Liver (tissue), 9 donors: ENCODE measurements around the gene CYP4Z1. TPM values are rescaled to one million over a fixed set of nuclear protein-coding genes. Genes with fewer than 3 reads are reported as not detected.
"Not testable (repeated sequence)": the region's sequence is repeated elsewhere in the genome, so short reads cannot be mapped to it uniquely, and the experiment has no call there.

Experiments used
- DNase-seq: peaks from one replicate; pipeline ENCODE4 v3.0.0-alpha.2; 2017; ENCODE audit warnings: low spot score
- H3K27ac ChIP-seq, 2 donors: one replicate each; pipeline ENCODE4 v1.7.0; 2013; ENCODE audit warnings: inconsistent platforms in 2 of 2, low read length in 2 of 2, control low read depth in 1 of 2, low read depth in 1 of 2, mild to moderate bottlenecking in 1 of 2
- H3K27me3 ChIP-seq, 4 donors: one replicate each; pipeline versions ENCODE4 v1.6.1 to v1.7.0; 2013; ENCODE audit warnings: low read length in 3 of 4, inconsistent platforms in 1 of 4, mild to moderate bottlenecking in 1 of 4, moderate library complexity in 1 of 4; ENCODE audit not compliant: control insufficient read depth in 4 of 4, insufficient read depth in 4 of 4
- H3K36me3 ChIP-seq, 4 donors: one replicate each; pipeline versions ENCODE4 v1.6.1 to v1.7.0; 2013; ENCODE audit warnings: low read length in 3 of 4, mild to moderate bottlenecking in 3 of 4, low read depth in 1 of 4, moderate library complexity in 1 of 4; ENCODE audit not compliant: control insufficient read depth in 4 of 4, insufficient read depth in 3 of 4
- H3K4me1 ChIP-seq, 4 donors: one replicate each; pipeline versions ENCODE4 v1.6.1 to v1.7.0; 2013; ENCODE audit warnings: low read length in 3 of 4, mild to moderate bottlenecking in 3 of 4, moderate library complexity in 1 of 4; ENCODE audit not compliant: control insufficient read depth in 4 of 4, insufficient read depth in 4 of 4
- H3K4me3 ChIP-seq, 3 donors: one replicate each; pipeline versions ENCODE4 v1.6.1 to v1.7.0; 2013; ENCODE audit warnings: low read length in 3 of 3, control low read depth in 1 of 3, low read depth in 1 of 3, mild to moderate bottlenecking in 1 of 3
- H3K9ac ChIP-seq, 2 donors: one replicate each; pipeline ENCODE4 v1.7.0; 2013; ENCODE audit warnings: low read length in 2 of 2, mild to moderate bottlenecking in 2 of 2, moderate library complexity in 2 of 2, control low read depth in 1 of 2, low read depth in 1 of 2
- H3K9me3 ChIP-seq, 4 donors: one replicate each; pipeline versions ENCODE4 v1.6.1 to v1.7.0; 2013; ENCODE audit warnings: low read length in 3 of 4; ENCODE audit not compliant: control insufficient read depth in 4 of 4
- ATF3 ChIP-seq: IDR thresholded peaks from 2 replicates; pipeline ENCODE4 v1.6.1; 2016; ENCODE audit warnings: antibody characterized with exemption
- EGR1 ChIP-seq, 2 donors: IDR thresholded peaks; 2 replicates each; pipeline ENCODE4 v1.6.1; 2016 to 2018; ENCODE audit warnings: antibody characterized with exemption in 2 of 2, low read depth in 2 of 2
- FOXA1 ChIP-seq: IDR thresholded peaks from 2 replicates; pipeline ENCODE4 v1.6.1; 2016; ENCODE audit warnings: antibody characterized with exemption
- FOXA2 ChIP-seq: IDR thresholded peaks from 2 replicates; pipeline ENCODE4 v1.6.1; 2016; ENCODE audit warnings: antibody characterized with exemption
- GABPA ChIP-seq, 2 donors: IDR thresholded peaks in 1 of 2; conservative IDR thresholded peaks in 1 of 2; 2 replicates each; pipeline ENCODE4 v1.6.1; 2016; ENCODE audit warnings: antibody characterized with exemption in 2 of 2, mild to moderate bottlenecking in 1 of 2, moderate library complexity in 1 of 2
- HNF4A ChIP-seq, 2 donors: conservative IDR thresholded peaks; 2 replicates each; pipeline ENCODE4 v1.6.1; 2016; ENCODE audit warnings: antibody characterized with exemption in 2 of 2, mild to moderate bottlenecking in 2 of 2
- HNF4G ChIP-seq: IDR thresholded peaks from 2 replicates; pipeline ENCODE4 v1.6.1; 2016; ENCODE audit warnings: antibody characterized with exemption
- JUND ChIP-seq, 2 donors: IDR thresholded peaks; 2 replicates each; pipeline ENCODE4 v1.6.1; 2016; ENCODE audit warnings: antibody characterized with exemption in 2 of 2
- MAX ChIP-seq: IDR thresholded peaks from 2 replicates; pipeline ENCODE4 v1.6.1; 2016; ENCODE audit warnings: antibody characterized with exemption
- NR2F2 ChIP-seq: IDR thresholded peaks from 2 replicates; pipeline ENCODE4 v1.6.1; 2016; ENCODE audit warnings: antibody characterized with exemption
- REST ChIP-seq: IDR thresholded peaks from 2 replicates; pipeline ENCODE4 v1.6.1; 2016; ENCODE audit warnings: antibody characterized with exemption, mild to moderate bottlenecking
- SP1 ChIP-seq: IDR thresholded peaks from 2 replicates; pipeline ENCODE4 v1.6.1; 2018; ENCODE audit warnings: antibody characterized with exemption, mild to moderate bottlenecking
- YY1 ChIP-seq: IDR thresholded peaks from 2 replicates; pipeline ENCODE4 v1.6.1; 2016; ENCODE audit warnings: antibody characterized with exemption, mild to moderate bottlenecking
- ZBTB33 ChIP-seq: IDR thresholded peaks from 2 replicates; pipeline ENCODE4 v1.6.1; 2016; ENCODE audit warnings: antibody characterized with exemption
- WGBS: extraction: QIAGEN DNeasy Blood & Tissue Kit; methylation state at CpG from one replicate; pipeline ENCODE4 v1.1.7; 2013; 5-methylcytosine and 5-hydroxymethylcytosine counted together
- polyA plus RNA-seq, 2 donors: library from polyadenylated mRNA; stranded (reverse) in 1 of 2; unstranded in 1 of 2; fragments of 200-250 nt in 1 of 2; fragments of >200 nt in 1 of 2; fragmentation: Nextera tagmentation in 1 of 2; extraction: Ambion mirVana in 1 of 2; gene quantifications; one replicate each; pipeline versions ENCODE4 v1.2.1 to v1.2.3, GENCODE V29; 2013 to 2015
- total RNA-seq, 2 donors: library from RNA; depleted of rRNA; stranded (reverse); fragments of >200 nt; gene quantifications; one replicate each; pipeline ENCODE4 v1.2.3, GENCODE V29; 2014
- donor health status: healthy.
- donor health status: healthy.
- donor health status: healthy.
- donor health status: healthy.
- donor health status: healthy.

Gene CYP4Z1
- total and polyA plus RNA-seq, 4 donors, result 0.09 to 0.50 (median 0.20) TPM

- H3K9me3 ChIP-seq, result peaks cover 0 to 11% (median 0%) of the 10 kb centered on the region in 4 donors
- H3K27me3 ChIP-seq, H3K4me1 ChIP-seq, H3K36me3 ChIP-seq, DNase-seq, H3K9ac ChIP-seq, H3K4me3 ChIP-seq, H3K27ac ChIP-seq: not testable (repeated sequence)
Observed at GRCh38 chr1:47156457-47156856, 89.4 kb downstream of the CYP4Z1 start.

- not testable (repeated sequence) for H3K9ac ChIP-seq, DNase-seq, H3K27ac ChIP-seq, H3K27me3 ChIP-seq, H3K4me1 ChIP-seq, H3K4me3 ChIP-seq, H3K36me3 ChIP-seq
- peaks cover 0 to 11% (median 0%) of the 10 kb centered on the region in 4 donors for H3K9me3 ChIP-seq
- WGBS, result 90% methylated on average over 3 of the region's 3 CpGs
Observed at GRCh38 chr1:47157957-47158356, 90.9 kb downstream of the CYP4Z1 start.

GRCh38 chr1:47160716-47161115 lies 93.7 kb downstream of the CYP4Z1 start:
- H3K4me3 ChIP-seq, result no peak overlapping the region
- no peak overlapping the region for H3K27ac ChIP-seq
- H3K36me3 ChIP-seq, result no peaks in the 10 kb centered on the region
- no peak for DNase-seq
- H3K27me3 ChIP-seq, result no peaks in the 10 kb centered on the region
- H3K9me3 ChIP-seq, result no peaks in the 10 kb centered on the region
- no peaks in the 10 kb centered on the region for H3K4me1 ChIP-seq
- H3K9ac ChIP-seq, result no peak overlapping the region
- TF ChIP-seq SP1 (no peak), EGR1 (IDR thresholded peaks at IDR 0.05; ENCODE audit: low read depth in 2 of 2) (no peak), JUND (IDR thresholded peaks at IDR 0.05) (no peak), MAX (no peak), YY1 (no peak), ATF3 (no peak), GABPA (IDR thresholded peaks at IDR 0.05 in 1 of 2, conservative IDR thresholded peaks at IDR 0.05 in 1 of 2) (no peak), FOXA1 (no peak), ZBTB33 (no peak), FOXA2 (no peak), REST (no peak), NR2F2 (no peak), HNF4A (conservative IDR thresholded peaks at IDR 0.05) (no peak), HNF4G (no peak)
